KMS-11 (cell line): ENCODE measurements around the gene SLC20A1.

Experiments used
- H2AFZ ChIP-seq: fragments of 200-600 bp; sonication (generic); 2 replicates; pipeline ENCODE4 v1.6.1; 2016; ENCODE audit warnings: antibody characterized with exemption, mixed run types, low read depth
- H3K27ac ChIP-seq: fragments of 200-600 bp; sonication (generic); 2 replicates; pipeline ENCODE4 v1.6.1; 2016; ENCODE audit warnings: mild to moderate bottlenecking, mixed run types
- H3K27me3 ChIP-seq: fragments of 200-600 bp; sonication (generic); 2 replicates; pipeline ENCODE4 v1.6.1; 2017; ENCODE audit warnings: mild to moderate bottlenecking, low read depth, mixed run types, moderate library complexity; ENCODE audit not compliant: insufficient read depth
- H3K36me3 ChIP-seq: fragments of 200-600 bp; sonication (generic); 2 replicates; pipeline ENCODE4 v1.6.1; 2017; ENCODE audit warnings: mild to moderate bottlenecking, mixed run types; ENCODE audit not compliant: insufficient read depth
- H3K4me1 ChIP-seq: fragments of 200-600 bp; sonication (generic); 2 replicates; pipeline ENCODE4 v1.6.1; 2016; ENCODE audit warnings: mild to moderate bottlenecking, low read depth, mixed run types; ENCODE audit not compliant: poor library complexity, severe bottlenecking
- H3K4me2 ChIP-seq: fragments of 200-600 bp; sonication (generic); 2 replicates; pipeline ENCODE4 v1.7.0; 2016; ENCODE audit warnings: mild to moderate bottlenecking, mixed run types
- H3K4me3 ChIP-seq: fragments of 200-600 bp; sonication (generic); IDR thresholded peaks from 2 replicates; pipeline ENCODE4 v1.6.1; 2017; ENCODE audit warnings: low read depth, low read length, mixed read lengths; ENCODE audit not compliant: insufficient read depth
- H3K79me2 ChIP-seq: fragments of 200-600 bp; sonication (generic); 2 replicates; pipeline ENCODE4 v1.6.1; 2016; ENCODE audit warnings: low read depth, mixed run types; ENCODE audit not compliant: insufficient read depth
- H3K9ac ChIP-seq: fragments of 200-600 bp; sonication (generic); 2 replicates; pipeline ENCODE4 v1.6.1; 2016; ENCODE audit warnings: mild to moderate bottlenecking, mixed run types
- H4K20me1 ChIP-seq: fragments of 200-600 bp; sonication (generic); 2 replicates; pipeline ENCODE4 v1.6.1; 2016; ENCODE audit warnings: mild to moderate bottlenecking, mixed run types; ENCODE audit not compliant: insufficient read depth
- CTCF ChIP-seq: fragments of 200-600 bp; sonication (generic); conservative IDR thresholded peaks from 2 replicates; pipeline ENCODE4 v1.6.1; 2017; ENCODE audit warnings: low read depth, mild to moderate bottlenecking, antibody characterized with exemption, low read length, moderate library complexity, mixed read lengths

Gene SLC20A1

GRCh38 chr2:112634153-112634873, 11.4 kb upstream of the SLC20A1 start:
- Histone ChIP-seq H3K27me3 (peaks cover 38% of the 10 kb centered on the region), H2AFZ (no peak overlapping the region), H3K9ac (no peak overlapping the region), H3K27ac (no peak overlapping the region), H3K79me2 (no peaks in the 10 kb centered on the region), H3K4me3 (no peak overlapping the region), H3K4me1 (peaks cover 24% of the 10 kb centered on the region), H3K36me3 (no peaks in the 10 kb centered on the region), H4K20me1 (no peaks in the 10 kb centered on the region), H3K4me2 (no peak overlapping the region)
- no peak for TF ChIP-seq CTCF

- Histone ChIP-seq H3K36me3 (no peaks in the 10 kb centered on the region), H3K4me3 (no peak overlapping the region), H3K27ac (no peak overlapping the region), H3K4me2 (no peak overlapping the region), H2AFZ (no peak overlapping the region), H3K79me2 (no peaks in the 10 kb centered on the region), H3K4me1 (peaks cover 24% of the 10 kb centered on the region), H3K27me3 (peaks cover 37% of the 10 kb centered on the region), H3K9ac (no peak overlapping the region), H4K20me1 (no peaks in the 10 kb centered on the region)
- no peak for TF ChIP-seq CTCF
Observed at GRCh38 chr2:112634874-112635157, 10.9 kb upstream of the SLC20A1 start.

- no peak overlapping the region for H2AFZ ChIP-seq
- peaks cover 37% of the 10 kb centered on the region for H3K27me3 ChIP-seq
- H3K4me1 ChIP-seq: peaks cover 11% of the 10 kb centered on the region
- H3K9ac ChIP-seq: no peak overlapping the region
- no peak overlapping the region for H3K27ac ChIP-seq
- H3K4me2 ChIP-seq: 0 out of 2 replicates have a peak overlapping the region, but pooled peaks have one; percentile 13
- no peaks in the 10 kb centered on the region for H3K79me2 ChIP-seq
- no peaks in the 10 kb centered on the region for H3K36me3 ChIP-seq
- no peaks in the 10 kb centered on the region for H4K20me1 ChIP-seq
- H3K4me3 ChIP-seq: no peak overlapping the region
- TF ChIP-seq CTCF: no peak
Observed at GRCh38 chr2:112636605-112637288, 9.0 kb upstream of the SLC20A1 start.

GRCh38 chr2:112637289-112637660, 8.5 kb upstream of the SLC20A1 start:
- H3K79me2 ChIP-seq: no peaks in the 10 kb centered on the region
- no peak overlapping the region for H3K9ac ChIP-seq
- H3K36me3 ChIP-seq: no peaks in the 10 kb centered on the region
- peaks cover 37% of the 10 kb centered on the region for H3K27me3 ChIP-seq
- no peak overlapping the region for H3K4me2 ChIP-seq
- H3K4me1 ChIP-seq: peaks cover 8% of the 10 kb centered on the region
- no peaks in the 10 kb centered on the region for H4K20me1 ChIP-seq
- no peak for TF ChIP-seq CTCF
- no peak overlapping the region for H3K27ac ChIP-seq
- no peak overlapping the region for H3K4me3 ChIP-seq
- H2AFZ ChIP-seq: no peak overlapping the region
